OCI-LY3 (cell line): ENCODE results near the gene FALEC.

Experiments
- H2AFZ ChIP-seq: fragments of 200-600, 300-600 bp; shearing (Covaris generic); 2 replicates; pipeline ENCODE4 v1.6.0; 2014; ENCODE audit warnings: antibody characterized with exemption, low read depth, low read length
- H3K27ac ChIP-seq: fragments of 200-600, 300-600 bp; sonication (generic); 2 replicates; pipeline ENCODE4 v1.5.1; 2014; ENCODE audit warnings: mild to moderate bottlenecking, low read length, moderate library complexity, mixed read lengths
- H3K27me3 ChIP-seq: fragments of 200-600, 300-600 bp; sonication (generic); 2 replicates; pipeline ENCODE4 v1.6.1; 2014; ENCODE audit warnings: low read depth, low read length, mixed read lengths
- H3K36me3 ChIP-seq: fragments of 200-600, 300-600 bp; sonication (generic); replicated peaks from 2 replicates; pipeline ENCODE3; 2014; ENCODE audit warnings: low read depth, low read length, mixed read lengths
- H3K4me1 ChIP-seq: fragments of 300-600, 200-600 bp; sonication (generic); 2 replicates; pipeline ENCODE4 v1.6.1; 2014; ENCODE audit warnings: low read length, mixed read lengths
- H3K4me2 ChIP-seq: fragments of 200-600, 300-600 bp; sonication (generic); 2 replicates; pipeline ENCODE4 v1.6.1; 2014; ENCODE audit warnings: low read length, mixed read lengths
- H3K4me3 ChIP-seq: fragments of 300-600, 200-600 bp; sonication (generic); 2 replicates; pipeline ENCODE4 v1.5.1; 2014; ENCODE audit warnings: antibody characterized with exemption, mild to moderate bottlenecking, low read length, moderate library complexity
- H3K79me2 ChIP-seq: fragments of 300-600, 200-600 bp; shearing (Covaris generic); 2 replicates; pipeline ENCODE4 v1.6.1; 2014; ENCODE audit warnings: mild to moderate bottlenecking, low read length, mixed read lengths
- H3K9ac ChIP-seq: fragments of 300-600, 200-600 bp; shearing (Covaris generic); 2 replicates; pipeline ENCODE4 v1.6.0; 2014; ENCODE audit warnings: mild to moderate bottlenecking, low read length, moderate library complexity
- H3K9me3 ChIP-seq: fragments of 200-600, 300-600 bp; shearing (Covaris generic); 2 replicates; pipeline ENCODE4 v1.6.1; 2014; ENCODE audit warnings: low read length, mixed read lengths; ENCODE audit not compliant: insufficient read depth
- H4K20me1 ChIP-seq: fragments of 200-600, 300-600 bp; sonication (generic); 2 replicates; pipeline ENCODE4 v1.6.1; 2016; ENCODE audit warnings: low read length, mixed read lengths; ENCODE audit not compliant: insufficient read depth
- CTCF ChIP-seq: fragments of 200-600, 300-600 bp; sonication (generic); IDR thresholded peaks from 2 replicates; pipeline ENCODE4 v1.5.1; 2014; ENCODE audit warnings: antibody characterized with exemption, low read length, low read depth
- EZH2phosphoT487 ChIP-seq: fragments of 200-600 bp; shearing (Covaris generic); IDR thresholded peaks from 2 replicates; pipeline ENCODE4 v1.6.1; 2018; ENCODE audit warnings: antibody characterized with exemption, mixed run types, low read depth

The FALEC gene

GRCh38 chr1:150477733-150478132 lies 37.8 kb upstream of the FALEC start:
- H3K9ac ChIP-seq = no peak overlapping the region
- no peak overlapping the region for H3K4me3 ChIP-seq
- H3K36me3 ChIP-seq = peaks cover 4% of the 10 kb centered on the region
- H3K27ac ChIP-seq = no peak overlapping the region
- no peaks in the 10 kb centered on the region for H3K27me3 ChIP-seq
- H3K4me1 ChIP-seq = no peaks in the 10 kb centered on the region
- H2AFZ ChIP-seq = no peak overlapping the region
- H4K20me1 ChIP-seq = no peaks in the 10 kb centered on the region
- no peak overlapping the region for H3K4me2 ChIP-seq
- TF ChIP-seq CTCF = no peak
- no peak for TF ChIP-seq EZH2phosphoT487
- no peaks in the 10 kb centered on the region for H3K9me3 ChIP-seq
- H3K79me2 ChIP-seq = no peaks in the 10 kb centered on the region

- H3K4me1 ChIP-seq = no peaks in the 10 kb centered on the region
- TF ChIP-seq CTCF (no peak), EZH2phosphoT487 (no peak)
- no peak overlapping the region for H3K4me3 ChIP-seq
- no peaks in the 10 kb centered on the region for H4K20me1 ChIP-seq
- H2AFZ ChIP-seq = no peak overlapping the region
- H3K36me3 ChIP-seq = no peaks in the 10 kb centered on the region
- no peaks in the 10 kb centered on the region for H3K27me3 ChIP-seq
- H3K9ac ChIP-seq = no peak overlapping the region
- H3K9me3 ChIP-seq = no peaks in the 10 kb centered on the region
- H3K4me2 ChIP-seq = no peak overlapping the region
- H3K79me2 ChIP-seq = no peaks in the 10 kb centered on the region
- no peak overlapping the region for H3K27ac ChIP-seq
These were observed 36.2 kb upstream of the FALEC start for GRCh38 chr1:150479370-150479769.

GRCh38 chr1:150479927-150480352 lies 35.6 kb upstream of the FALEC start:
- Histone ChIP-seq H3K27me3 (no peaks in the 10 kb centered on the region), H3K9ac (no peak overlapping the region), H3K27ac (no peak overlapping the region), H3K4me3 (no peak overlapping the region), H3K4me1 (no peaks in the 10 kb centered on the region), H2AFZ (no peak overlapping the region), H3K4me2 (no peak overlapping the region), H3K9me3 (no peaks in the 10 kb centered on the region), H4K20me1 (no peaks in the 10 kb centered on the region), H3K36me3 (no peaks in the 10 kb centered on the region), H3K79me2 (no peaks in the 10 kb centered on the region)
- TF ChIP-seq CTCF (no peak), EZH2phosphoT487 (no peak)

GRCh38 chr1:150484431-150484830 lies 31.1 kb upstream of the FALEC start:
- Histone ChIP-seq H3K79me2 (peaks cover 14% of the 10 kb centered on the region), H3K27me3 (no peaks in the 10 kb centered on the region), H3K4me1 (peaks cover 7% of the 10 kb centered on the region), H3K9ac (no peak overlapping the region), H3K9me3 (no peaks in the 10 kb centered on the region), H4K20me1 (no peaks in the 10 kb centered on the region), H3K27ac (no peak overlapping the region), H2AFZ (no peak overlapping the region), H3K4me2 (no peak overlapping the region), H3K4me3 (no peak overlapping the region), H3K36me3 (peaks cover 7% of the 10 kb centered on the region)
- TF ChIP-seq CTCF (no peak), EZH2phosphoT487 (no peak)
